Measurements from ENCODE around the gene TYW5.

- TF ChIP-seq CTCF (IDR thresholded peaks at IDR 0.05; ENCODE audit: poor library complexity), result no peak
- TF ChIP-seq EZH2 (IDR thresholded peaks at IDR 0.05; ENCODE audit: borderline replicate concordance), result no peak
Observed at GRCh38 chr2:199882667-199883066, 72.6 kb downstream of the TYW5 start.
